Muscle of back (tissue), 10 donors: ENCODE measurements around the gene VPS25. TPM values are rescaled to one million over a fixed set of nuclear protein-coding genes. Genes with fewer than 3 reads are reported as not detected.

ENCODE experiments used
- polyA plus RNA-seq, 10 donors: library from polyadenylated mRNA; unstranded; fragments of 120-200 nt; gene quantifications; one replicate each; pipeline ENCODE4 v1.2.1, GENCODE V29; 2013; ENCODE audit not compliant: insufficient read length in 10 of 10

VPS25 gene
- polyA plus RNA-seq, 10 donors, result 26.0 to 38.5 (median 31.9) TPM

Other genes starting within 250 kb of the VPS25 start
- 10 to 100 TPM; 15.2 to 21.4 (median 17.5) TPM for gene NAGLU, start 237.2 kb upstream of the VPS25 start, polyA plus RNA-seq
- gene HSD17B1, start 220.5 kb upstream of the VPS25 start, polyA plus RNA-seq, result 1 to 10 TPM; 1.7 to 3.6 (median 2.6) TPM
- gene COASY, start 211.3 kb upstream of the VPS25 start, polyA plus RNA-seq, result 10 to 100 TPM; 20.0 to 29.7 (median 27.1) TPM
- 10 to 100 TPM; 33.4 to 42.9 (median 38.5) TPM for gene MLX, start 206.3 kb upstream of the VPS25 start, polyA plus RNA-seq
- 10 to 100 TPM in 3 of 10 donors, 1 to 10 TPM in 7; 7.7 to 14.6 (median 9.5) TPM for gene PSMC3IP, start 195.7 kb upstream of the VPS25 start, polyA plus RNA-seq
- 10 to 100 TPM; 26.0 to 36.0 (median 32.1) TPM for gene RETREG3, start 164.1 kb upstream of the VPS25 start, polyA plus RNA-seq
- 10 to 100 TPM; 29.7 to 39.5 (median 34.5) TPM for gene TUBG1, start 163.8 kb upstream of the VPS25 start, polyA plus RNA-seq
- 10 to 100 TPM in 9 of 10 donors, 1 to 10 TPM in 1; 9.7 to 21.2 (median 12.6) TPM for gene TUBG2, start 114.2 kb upstream of the VPS25 start, polyA plus RNA-seq
- 10 to 100 TPM; 23.6 to 41.7 (median 35.5) TPM for gene PLEKHH3, start 96.5 kb upstream of the VPS25 start, polyA plus RNA-seq
- gene CCR10, start 91.6 kb upstream of the VPS25 start, polyA plus RNA-seq, result 1 to 10 TPM in 7 of 10 donors, under 1 TPM in 3; 0.71 to 2.1 (median 1.6) TPM
- gene CNTNAP1, start 90.9 kb upstream of the VPS25 start, polyA plus RNA-seq, result 10 to 100 TPM; 10.2 to 15.7 (median 11.9) TPM
- 10 to 100 TPM; 15.5 to 31.4 (median 19.0) TPM for gene EZH1, start 28.4 kb upstream of the VPS25 start, polyA plus RNA-seq
- 10 to 100 TPM; 56.8 to 86.9 (median 73.2) TPM for gene RAMP2, start 12.2 kb upstream of the VPS25 start, polyA plus RNA-seq
- 1 to 10 TPM in 3 of 10 donors, under 1 TPM in 7; 0.31 to 1.3 (median 0.54) TPM for gene WNK4, start 7.2 kb downstream of the VPS25 start, polyA plus RNA-seq
- 10 to 100 TPM; 48.5 to 61.5 (median 57.3) TPM for gene COA3, start 25.3 kb downstream of the VPS25 start, polyA plus RNA-seq
- gene CNTD1, start 25.4 kb downstream of the VPS25 start, polyA plus RNA-seq, result 1 to 10 TPM in 3 of 10 donors, under 1 TPM in 7; 0.46 to 1.5 (median 0.74) TPM
- gene BECN1, start 50.8 kb downstream of the VPS25 start, polyA plus RNA-seq, result 10 to 100 TPM; 38.4 to 54.3 (median 46.2) TPM
- gene PSME3, start 59.9 kb downstream of the VPS25 start, polyA plus RNA-seq, result 10 to 100 TPM; 47.7 to 71.6 (median 55.8) TPM
- gene AOC2, start 71.1 kb downstream of the VPS25 start, polyA plus RNA-seq, result 1 to 10 TPM in 2 of 10 donors, under 1 TPM in 8; 0.59 to 1.4 (median 0.77) TPM
- 10 to 100 TPM; 15.8 to 25.3 (median 17.4) TPM for gene AOC3, start 77.8 kb downstream of the VPS25 start, polyA plus RNA-seq
- gene G6PC1, start 127.3 kb downstream of the VPS25 start, polyA plus RNA-seq, result under 1 TPM in 1 of 10 donors, not detected in 9; 0.35 TPM
- gene AARSD1, start 191.0 kb downstream of the VPS25 start, polyA plus RNA-seq, result 10 to 100 TPM; 45.0 to 69.9 (median 48.3) TPM
- 10 to 100 TPM; 46.0 to 82.2 (median 70.7) TPM for gene PTGES3L, start 206.6 kb downstream of the VPS25 start, polyA plus RNA-seq
- gene RUNDC1, start 207.1 kb downstream of the VPS25 start, polyA plus RNA-seq, result 1 to 10 TPM; 6.0 to 8.9 (median 7.5) TPM
- gene RPL27, start 225.0 kb downstream of the VPS25 start, polyA plus RNA-seq, result 1,000 to 10,000 TPM; 2,057 to 2,736 (median 2,428) TPM
- 1 to 10 TPM; 4.2 to 7.7 (median 6.5) TPM for gene IFI35, start 233.3 kb downstream of the VPS25 start, polyA plus RNA-seq
- 10 to 100 TPM; 62.1 to 97.2 (median 77.5) TPM for gene VAT1, start 248.9 kb downstream of the VPS25 start, polyA plus RNA-seq